Muscle of leg (tissue), 11 donors: Measurements from ENCODE around the gene GRIP2. TPM values are rescaled to one million over a fixed set of nuclear protein-coding genes. Genes with fewer than 3 reads are reported as not detected.
A peak's percentile ranks its signal among the peaks of the same experiment; 100 is the strongest.

Source experiments
- DNase-seq: peaks from one replicate; pipeline ENCODE4 v3.0.0; 2013
- H3K27ac ChIP-seq: one replicate; pipeline ENCODE4 v1.5.1; 2013; ENCODE audit warnings: mild to moderate bottlenecking, low read length, control low read depth
- H3K27me3 ChIP-seq: one replicate; pipeline ENCODE4 v1.6.1; 2013; ENCODE audit warnings: low read length; ENCODE audit not compliant: control insufficient read depth, insufficient read depth
- H3K36me3 ChIP-seq: one replicate; pipeline ENCODE4 v1.6.1; 2013; ENCODE audit warnings: low read length; ENCODE audit not compliant: control insufficient read depth, insufficient read depth
- H3K4me1 ChIP-seq: one replicate; pipeline ENCODE4 v1.6.1; 2013; ENCODE audit warnings: low read length; ENCODE audit not compliant: control insufficient read depth, insufficient read depth
- H3K4me3 ChIP-seq: one replicate; pipeline ENCODE4 v1.5.1; 2013; ENCODE audit warnings: low read length, control low read depth
- H3K9me3 ChIP-seq: replicated peaks from 2 replicates; pipeline ENCODE4 v1.6.1; 2013; ENCODE audit warnings: low read depth, low read length; ENCODE audit not compliant: control insufficient read depth
- WGBS: methylation state at CpG from one replicate; pipeline ENCODE4 v1.1.5; 2013; ENCODE audit warnings: missing lambda C conversion rate; ENCODE audit not compliant: insufficient coverage; 5-methylcytosine and 5-hydroxymethylcytosine counted together
- polyA plus RNA-seq, 8 donors: library from polyadenylated mRNA; unstranded; fragments of 120-200 nt; gene quantifications; one replicate each; pipeline versions ENCODE4 v1.2.1 to v1.2.3, GENCODE V29; 2013; ENCODE audit warnings: inconsistent platforms in 1 of 8, low replicate concordance in 1 of 8; ENCODE audit not compliant: insufficient read length in 8 of 8, insufficient read depth in 1 of 8
- total RNA-seq: library from RNA; stranded (reverse); fragments of 120-200 nt; gene quantifications from one replicate; pipeline ENCODE4 v1.2.4, GENCODE V29; 2013

Gene GRIP2
- total and polyA plus RNA-seq, 9 donors, result 9.7 to 33.4 (median 19.2) TPM

DNA sequence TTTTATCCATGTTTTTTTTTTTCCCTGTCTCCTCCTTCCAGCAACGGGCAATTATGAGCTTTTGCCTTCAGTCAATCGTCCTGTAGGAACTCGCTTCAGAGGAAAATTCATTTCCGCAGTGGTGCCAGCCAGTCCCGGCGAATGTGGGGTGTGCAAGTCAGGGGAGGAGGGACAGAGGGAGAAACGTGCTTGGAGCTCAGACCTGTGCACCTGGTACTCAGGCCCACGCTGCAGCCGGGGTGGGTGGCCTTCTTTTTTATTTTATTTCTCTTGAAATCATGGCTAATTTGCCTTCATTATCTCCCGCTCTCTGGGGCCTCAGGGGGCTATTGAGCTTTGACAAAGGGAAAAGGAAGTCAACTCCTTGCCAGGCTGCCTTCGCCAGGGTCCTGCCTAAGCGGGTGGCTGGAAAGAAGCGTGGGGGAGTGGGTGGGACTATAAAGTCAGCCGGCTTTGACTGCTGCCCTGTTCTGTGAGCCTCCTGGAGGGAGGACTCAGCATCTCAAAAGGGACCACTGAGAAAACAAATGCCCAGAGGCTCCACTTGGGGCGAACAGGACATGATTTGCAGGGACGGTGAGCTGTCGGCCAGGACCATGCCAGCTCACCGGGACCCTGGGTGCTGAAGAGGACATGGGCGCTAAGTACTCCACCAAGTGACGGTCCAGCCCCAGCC, 5.5 kb downstream of the GRIP2 start:
- DNase-seq, result no peak
- no peak overlapping the region for H3K27ac ChIP-seq
- H3K9me3 ChIP-seq, result no peaks in the 10 kb centered on the region
- H3K27me3 ChIP-seq, result peaks cover 2% of the 10 kb centered on the region
- H3K4me3 ChIP-seq, result no peak overlapping the region
- peaks cover 70% of the 10 kb centered on the region for H3K4me1 ChIP-seq
- H3K36me3 ChIP-seq, result peaks cover 5% of the 10 kb centered on the region
- 28% methylated on average over 14 of the region's 20 CpGs for WGBS

DNA sequence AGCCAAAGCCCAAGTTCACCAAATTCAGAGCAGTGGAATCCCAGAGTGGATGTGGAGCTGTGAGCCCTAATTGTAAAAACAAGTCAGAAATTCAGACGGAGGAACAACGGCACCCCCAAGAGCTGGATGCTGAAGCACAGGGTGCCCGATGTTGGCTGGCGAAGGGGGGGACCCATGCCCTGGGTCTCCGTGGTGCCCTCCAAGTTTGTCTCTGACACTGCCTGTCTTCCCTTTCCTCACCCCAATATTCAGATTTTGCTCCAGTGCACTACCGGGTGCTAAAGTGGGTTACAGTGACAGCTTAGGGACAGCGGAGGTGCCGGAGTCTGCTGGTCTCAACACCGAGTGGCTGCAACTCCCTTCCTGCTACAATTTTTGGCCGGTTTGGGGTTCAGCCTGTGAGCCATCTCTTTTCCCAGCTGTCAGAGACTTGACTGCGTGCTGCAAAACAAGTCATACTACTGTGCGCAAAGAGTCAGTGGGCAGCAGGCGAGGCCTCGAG, 6.6 kb downstream of the GRIP2 start:
- Histone ChIP-seq H3K9me3 (no peaks in the 10 kb centered on the region), H3K4me3 (no peak overlapping the region), H3K36me3 (peaks cover 2% of the 10 kb centered on the region), H3K27me3 (peaks cover 2% of the 10 kb centered on the region), H3K27ac (peak overlapping the region; percentile 10), H3K4me1 (peaks cover 62% of the 10 kb centered on the region)
- WGBS, result 70% methylated on average over 12 of the region's 14 CpGs
- no peak for DNase-seq

GRCh38 chr3:14532691-14533456, 7.3 kb downstream of the GRIP2 start:
- no peaks in the 10 kb centered on the region for H3K36me3 ChIP-seq
- H3K27me3 ChIP-seq, result peaks cover 2% of the 10 kb centered on the region
- WGBS, result 34% methylated on average over 17 of the region's 20 CpGs
- peaks cover 56% of the 10 kb centered on the region for H3K4me1 ChIP-seq
- peak; percentile 52 for DNase-seq
- H3K27ac ChIP-seq, result peak overlapping the region; percentile 10
- no peak overlapping the region for H3K4me3 ChIP-seq
- no peaks in the 10 kb centered on the region for H3K9me3 ChIP-seq

GRCh38 chr3:14531856-14532395, 8.2 kb downstream of the GRIP2 start:
- H3K9me3 ChIP-seq, result no peaks in the 10 kb centered on the region
- H3K27ac ChIP-seq, result no peak overlapping the region
- H3K4me3 ChIP-seq, result no peak overlapping the region
- WGBS, result 88% methylated on average over 8 of the region's 17 CpGs
- no peaks in the 10 kb centered on the region for H3K36me3 ChIP-seq
- H3K27me3 ChIP-seq, result peaks cover 2% of the 10 kb centered on the region
- peaks cover 48% of the 10 kb centered on the region for H3K4me1 ChIP-seq
- DNase-seq, result no peak

GRCh38 chr3:14528081-14528480, 12.1 kb downstream of the GRIP2 start:
- Histone ChIP-seq H3K36me3 (no peaks in the 10 kb centered on the region), H3K4me3 (no peak overlapping the region), H3K4me1 (peaks cover 49% of the 10 kb centered on the region), H3K9me3 (no peaks in the 10 kb centered on the region), H3K27me3 (no peaks in the 10 kb centered on the region), H3K27ac (no peak overlapping the region)
- no CpG with 5 or more reads among the region's 3 CpGs for whole genome bisulfite sequencing
- no peak for DNase-seq

DNA sequence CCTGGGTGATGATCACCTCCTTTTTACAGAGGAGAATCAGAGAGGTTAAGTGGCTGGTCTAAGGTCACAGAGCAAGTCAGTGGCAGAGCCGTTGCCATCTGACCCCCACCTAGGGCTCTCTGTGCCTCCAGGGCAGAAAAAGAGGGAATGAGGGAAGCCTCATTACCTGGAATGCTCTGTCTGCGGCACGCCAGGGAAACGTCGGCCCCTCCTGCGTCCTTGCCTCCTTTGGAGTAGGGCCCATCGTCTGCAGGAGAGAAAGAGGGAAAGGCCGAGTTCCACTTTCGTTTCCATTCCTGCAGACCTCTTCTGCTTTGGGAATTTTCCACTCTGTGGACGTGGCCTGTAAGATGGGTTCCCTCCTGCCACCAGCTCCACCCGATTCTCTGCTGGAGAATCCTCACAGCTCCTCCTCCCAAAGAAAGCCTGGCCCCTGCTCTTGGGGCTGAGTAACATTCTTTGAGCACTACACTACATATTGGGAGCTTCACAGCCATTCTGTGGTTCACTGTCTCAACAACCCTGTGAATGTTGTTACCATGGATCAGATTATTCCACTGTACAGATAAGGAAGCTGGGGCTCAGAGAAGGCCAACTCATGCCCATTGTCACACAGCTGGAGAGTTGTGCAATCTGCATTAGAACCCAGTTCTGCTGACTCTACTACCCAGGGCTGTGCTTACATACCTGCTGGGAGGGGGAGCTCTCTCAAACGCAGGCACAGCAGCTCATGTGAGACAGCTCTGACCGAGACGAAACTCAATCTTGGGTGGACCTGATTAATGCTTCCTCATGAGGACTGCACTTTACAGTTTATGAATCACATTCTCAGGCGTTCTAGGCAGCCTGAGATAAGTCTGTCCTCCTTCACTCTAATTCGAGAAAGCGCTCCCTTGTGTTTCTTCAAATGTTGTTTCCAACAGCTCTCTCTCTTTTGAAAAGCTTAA, 14.2 kb downstream of the GRIP2 start:
- Histone ChIP-seq H3K4me3 (no peak overlapping the region), H3K27ac (peak overlapping the region; percentile 90), H3K4me1 (peaks cover 58% of the 10 kb centered on the region), H3K27me3 (no peaks in the 10 kb centered on the region), H3K9me3 (no peaks in the 10 kb centered on the region), H3K36me3 (no peaks in the 10 kb centered on the region)
- WGBS, result 24% methylated on average over 12 of the region's 17 CpGs
- peak; percentile 90 for DNase-seq

- Histone ChIP-seq H3K9me3 (no peaks in the 10 kb centered on the region), H3K36me3 (peaks cover 3% of the 10 kb centered on the region), H3K4me3 (no peak overlapping the region), H3K27ac (peak overlapping the region; percentile 90), H3K4me1 (peaks cover 66% of the 10 kb centered on the region), H3K27me3 (no peaks in the 10 kb centered on the region)
- WGBS, result 67% methylated on average over 5 of the region's 9 CpGs
- no peak for DNase-seq
Observed at GRCh38 chr3:14524920-14525660, 15.1 kb downstream of the GRIP2 start.

GRCh38 chr3:14524311-14524711, 15.8 kb downstream of the GRIP2 start:
- WGBS, result 79% methylated on average over 10 of the region's 14 CpGs
- Histone ChIP-seq H3K9me3 (no peaks in the 10 kb centered on the region), H3K4me1 (peaks cover 66% of the 10 kb centered on the region), H3K27me3 (no peaks in the 10 kb centered on the region), H3K36me3 (peaks cover 6% of the 10 kb centered on the region), H3K4me3 (no peak overlapping the region), H3K27ac (peak overlapping the region; percentile 94)
- peak; percentile 74 for DNase-seq

DNA sequence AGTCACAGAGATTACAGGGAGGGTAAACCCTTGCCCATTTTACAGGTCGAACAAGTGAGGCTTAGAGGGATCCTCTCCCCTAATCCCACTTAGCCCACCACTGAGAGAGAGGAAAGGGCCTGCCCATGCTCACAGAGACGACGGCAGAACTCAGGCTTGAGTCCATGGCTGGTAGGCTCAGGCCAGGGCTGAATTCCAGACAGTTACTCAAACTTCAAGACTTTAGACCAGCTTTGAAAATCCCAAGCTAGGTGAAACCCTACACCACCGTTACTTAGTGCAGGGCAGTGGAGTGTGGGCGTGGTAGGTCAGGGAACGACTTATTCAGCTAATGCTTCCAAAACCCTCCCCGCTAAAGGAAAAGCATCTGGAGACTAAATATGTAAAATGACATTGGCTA, 16.4 kb downstream of the GRIP2 start:
- Histone ChIP-seq H3K36me3 (peaks cover 6% of the 10 kb centered on the region), H3K4me3 (no peak overlapping the region), H3K9me3 (no peaks in the 10 kb centered on the region), H3K27ac (peak overlapping the region; percentile 94), H3K27me3 (no peaks in the 10 kb centered on the region), H3K4me1 (peaks cover 69% of the 10 kb centered on the region)
- DNase-seq, result no peak
- WGBS, result no CpG with 5 or more reads among the region's 7 CpGs
